Stomach (tissue), 9 donors: ENCODE results near the gene VWA5A. TPM values are rescaled to one million over a fixed set of nuclear protein-coding genes. Genes with fewer than 3 reads are reported as not detected.
A peak's percentile ranks its signal among the peaks of the same experiment; 100 is the strongest.

Source experiments
- DNase-seq, 2 donors: peaks; one replicate each; pipeline versions ENCODE4 v3.0.0 to v3.0.0-alpha.2; 2013 to 2019
- H3K27ac ChIP-seq, 5 donors: fragments of 200-600 bp in 4 of 5; sonication (generic) in 4 of 5; one replicate each; pipeline ENCODE4 v1.5.1; 2013 to 2019; ENCODE audit warnings: mild to moderate bottlenecking in 1 of 5, moderate library complexity in 1 of 5
- H3K27me3 ChIP-seq, 3 donors: fragments of 200-600 bp; sonication (generic); one replicate each; pipeline ENCODE4 v1.5.1; 2017 to 2019; ENCODE audit warnings: mixed run types in 1 of 3
- H3K36me3 ChIP-seq, 4 donors: fragments of 200-600 bp; sonication (generic); 1 replicate in 3 of 4; 2 replicates in 1 of 4; pipeline ENCODE4 v1.5.1; 2016 to 2019
- H3K4me1 ChIP-seq, 4 donors: fragments of 200-600 bp; sonication (generic); one replicate each; pipeline ENCODE4 v1.5.1; 2016 to 2019
- H3K4me3 ChIP-seq, 4 donors: fragments of 200-600 bp; sonication (generic) in 3 of 4; one replicate each; pipeline ENCODE4 v1.5.1; 2016 to 2019; ENCODE audit warnings: mild to moderate bottlenecking in 1 of 4
- H3K9me3 ChIP-seq, 4 donors: fragments of 200-600 bp; sonication (generic); one replicate each; pipeline ENCODE4 v1.5.1; 2016 to 2019
- EP300 ChIP-seq: sonication (generic); formaldehyde crosslinking; IDR thresholded peaks from one replicate; pipeline ENCODE4 v1.6.1; 2017; ENCODE audit warnings: antibody characterized with exemption
- POLR2A ChIP-seq, 4 donors: fragments of 450-650 bp; IDR thresholded peaks; one replicate each; pipeline ENCODE4 v1.6.1; 2016; ENCODE audit warnings: antibody characterized with exemption in 4 of 4, control low read depth in 2 of 4, mild to moderate bottlenecking in 1 of 4, moderate library complexity in 1 of 4
- POLR2AphosphoS5 ChIP-seq, 3 donors: sonication (generic); formaldehyde crosslinking; IDR thresholded peaks; one replicate each; pipeline ENCODE4 v1.6.1; 2016; ENCODE audit warnings: antibody characterized with exemption in 3 of 3
- WGBS, 5 donors: extraction: QIAGEN DNeasy Blood & Tissue Kit in 3 of 5; methylation state at CpG; one replicate each; pipeline versions ENCODE4 v1.1.5 to v1.1.7; 2013 to 2018; 5-methylcytosine and 5-hydroxymethylcytosine counted together
- intact Hi-C: fragments of 100-400 bp; cut with DNase I; formaldehyde crosslinking; loops from one replicate; pipeline ENCODE4 v1.15.1; 2023; ENCODE audit warnings: low total_unique reads
- polyA plus RNA-seq, 3 donors: library from polyadenylated mRNA; stranded (reverse); fragments of 200-250 nt; gene quantifications; one replicate each; pipeline ENCODE4 v1.2.3, GENCODE V29; 2013
- total RNA-seq, 5 donors: library from RNA; depleted of rRNA; stranded (reverse); fragments of >200 nt; gene quantifications; one replicate each; pipeline versions ENCODE4 v1.1.0 to v1.2.3, GENCODE V29; 2014 to 2016
- TF ChIP-seq, protein P1 (sequence below), 7 experiments: fragments of 450-650 bp in 4 of 7; fragments of 200-600 bp in 3 of 7; sonication (generic) in 3 of 7; IDR thresholded peaks; one replicate each; pipeline ENCODE4 v1.5.1; 2016 to 2019; ENCODE audit warnings: antibody characterized with exemption in 7 of 7, control low read depth in 2 of 7, mild to moderate bottlenecking in 1 of 7
- donor health status: healthy with polysubstance abuse.
- donor health status: Bipolar disorder and iron deficiency.
- donor health status: healthy.

Gene VWA5A
- total and polyA plus RNA-seq, 8 donors, result 10.1 to 111 (median 29.3) TPM

DNA sequence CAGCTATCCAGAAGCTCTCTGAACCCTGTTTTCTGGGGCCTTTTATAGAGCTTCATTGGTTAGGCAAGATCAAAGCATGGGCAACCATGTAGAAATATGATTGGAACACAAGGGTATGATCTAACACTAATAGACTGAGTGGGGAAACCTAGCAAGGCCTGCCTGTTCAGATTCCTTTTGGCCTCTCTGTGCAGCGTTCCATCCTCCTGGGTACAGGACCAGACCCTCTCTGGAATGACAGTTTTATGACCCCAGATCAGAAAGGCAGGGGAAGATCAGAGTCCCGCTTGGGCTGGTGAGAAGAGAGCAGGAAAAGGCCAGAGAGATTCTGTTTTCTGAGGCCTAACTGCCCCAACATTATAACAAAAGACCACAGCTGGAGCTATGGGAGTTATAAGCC is 36.7 kb upstream of the VWA5A start:
- Histone ChIP-seq H3K9me3 (no peaks in the 10 kb centered on the region), H3K27me3 (peaks cover 0 to 46% (median 16%) of the 10 kb centered on the region in 3 donors), H3K36me3 (no peaks in the 10 kb centered on the region), H3K4me3 (no peak overlapping the region), H3K27ac (peak overlapping the region in 1 of 5 donors; percentile 32), H3K4me1 (peaks cover 0 to 12% (median 9%) of the 10 kb centered on the region in 4 donors)
- no peak for DNase-seq
- WGBS, 5 donors, result 77 to 97% (median 88%) methylated on average over 2 of the region's 2 CpGs
- intact Hi-C loops, result loop anchor here (10.0 kb wide), 1 partner anchor 116 kb away; no protein-coding TSS in a partner anchor
- TF ChIP-seq POLR2AphosphoS5 (IDR thresholded peaks at IDR 0.05) (no peak), EP300 (no peak), POLR2A (IDR thresholded peaks at IDR 0.05) (no peak)
- TF ChIP-seq, protein P1, sequence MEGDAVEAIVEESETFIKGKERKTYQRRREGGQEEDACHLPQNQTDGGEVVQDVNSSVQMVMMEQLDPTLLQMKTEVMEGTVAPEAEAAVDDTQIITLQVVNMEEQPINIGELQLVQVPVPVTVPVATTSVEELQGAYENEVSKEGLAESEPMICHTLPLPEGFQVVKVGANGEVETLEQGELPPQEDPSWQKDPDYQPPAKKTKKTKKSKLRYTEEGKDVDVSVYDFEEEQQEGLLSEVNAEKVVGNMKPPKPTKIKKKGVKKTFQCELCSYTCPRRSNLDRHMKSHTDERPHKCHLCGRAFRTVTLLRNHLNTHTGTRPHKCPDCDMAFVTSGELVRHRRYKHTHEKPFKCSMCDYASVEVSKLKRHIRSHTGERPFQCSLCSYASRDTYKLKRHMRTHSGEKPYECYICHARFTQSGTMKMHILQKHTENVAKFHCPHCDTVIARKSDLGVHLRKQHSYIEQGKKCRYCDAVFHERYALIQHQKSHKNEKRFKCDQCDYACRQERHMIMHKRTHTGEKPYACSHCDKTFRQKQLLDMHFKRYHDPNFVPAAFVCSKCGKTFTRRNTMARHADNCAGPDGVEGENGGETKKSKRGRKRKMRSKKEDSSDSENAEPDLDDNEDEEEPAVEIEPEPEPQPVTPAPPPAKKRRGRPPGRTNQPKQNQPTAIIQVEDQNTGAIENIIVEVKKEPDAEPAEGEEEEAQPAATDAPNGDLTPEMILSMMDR (IDR thresholded peaks at IDR 0.05), result no peak

DNA sequence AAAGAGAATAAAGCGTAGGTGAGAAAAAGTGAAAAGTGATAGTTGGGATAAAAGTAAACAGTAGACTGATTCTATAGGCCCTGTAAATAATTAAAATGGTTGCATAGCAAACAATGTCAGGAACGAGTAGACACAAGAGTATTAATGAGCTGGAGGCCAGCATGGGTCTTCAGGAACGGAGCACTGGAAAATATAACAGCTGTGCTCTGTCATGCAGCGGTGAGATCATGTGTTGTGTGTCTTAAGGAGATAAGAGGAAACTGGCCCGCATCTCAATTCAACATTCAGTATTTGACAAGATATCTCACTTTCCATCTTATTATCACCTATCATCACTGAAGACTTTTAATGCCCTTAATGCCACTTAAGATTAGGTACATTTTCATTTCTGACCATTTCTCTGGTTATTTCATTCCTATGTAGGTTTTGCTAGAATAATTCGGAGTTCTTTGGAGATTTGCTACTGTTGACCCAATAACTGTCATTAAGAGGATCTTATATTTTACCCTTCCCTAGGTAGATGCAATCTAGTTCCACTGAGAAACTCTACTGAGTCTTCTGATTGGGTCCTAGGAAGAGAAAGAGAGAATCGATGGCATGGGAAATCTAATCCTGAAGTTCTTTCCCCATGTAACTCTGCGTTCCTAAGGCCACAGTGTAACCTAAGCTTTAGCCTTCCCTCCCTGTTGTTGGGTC is 35.5 kb upstream of the VWA5A start:
- Histone ChIP-seq H3K27me3 (peaks cover 0 to 43% (median 16%) of the 10 kb centered on the region in 3 donors), H3K36me3 (no peaks in the 10 kb centered on the region), H3K4me1 (peaks cover 0 to 12% (median 9%) of the 10 kb centered on the region in 4 donors), H3K4me3 (no peak overlapping the region), H3K9me3 (no peaks in the 10 kb centered on the region), H3K27ac (no peak overlapping the region)
- peak in 1 of 2 donors; percentile 64 for DNase-seq
- TF ChIP-seq EP300 (no peak), POLR2A (IDR thresholded peaks at IDR 0.05) (no peak), POLR2AphosphoS5 (IDR thresholded peaks at IDR 0.05) (no peak)
- TF ChIP-seq, protein P1 (IDR thresholded peaks at IDR 0.05), result no peak
- intact Hi-C loops, result loop anchor here (10.0 kb wide), 1 partner anchor 115 kb away; no protein-coding TSS in a partner anchor
- WGBS, 5 donors, result 53 to 67% (median 56%) methylated on average over 8 of the region's 8 CpGs

DNA sequence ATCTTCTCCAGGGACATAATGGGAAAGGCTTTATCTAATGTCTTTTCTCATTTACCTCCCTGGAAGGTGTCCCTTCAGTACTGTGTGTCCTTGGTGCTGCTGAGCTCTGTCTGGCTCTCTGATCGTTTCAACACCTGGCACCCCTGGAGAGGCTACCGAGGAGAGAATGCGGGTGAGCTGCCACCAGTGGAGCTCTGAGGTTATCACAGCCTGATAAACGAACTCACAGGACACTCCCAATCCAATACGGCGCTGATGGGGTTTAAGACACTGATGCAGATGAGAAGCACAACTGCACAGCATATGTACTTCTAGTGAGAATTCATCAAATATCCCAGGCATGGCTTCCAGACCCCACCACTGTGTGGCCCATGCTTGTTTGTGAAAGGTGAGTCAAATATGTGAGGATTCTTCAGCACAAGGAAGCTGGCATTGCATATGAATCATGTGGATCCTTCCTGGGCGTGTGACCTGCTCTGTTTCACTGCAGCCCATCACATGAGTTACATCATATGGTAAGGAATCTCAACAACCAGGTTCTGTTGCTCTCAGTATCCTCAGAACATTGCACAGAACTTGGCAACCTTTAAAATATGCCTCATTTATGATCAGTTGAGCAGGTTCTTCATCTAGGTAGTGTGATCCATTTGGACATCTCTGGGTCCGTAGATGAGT is 34.8 kb upstream of the VWA5A start:
- H3K4me1 ChIP-seq, result peaks cover 0 to 12% (median 9%) of the 10 kb centered on the region in 4 donors
- TF ChIP-seq EP300, result no peak
- TF ChIP-seq, protein P1 (IDR thresholded peaks at IDR 0.05), result no peak
- no peak for TF ChIP-seq POLR2AphosphoS5 (IDR thresholded peaks at IDR 0.05)
- TF ChIP-seq POLR2A (IDR thresholded peaks at IDR 0.05), result no peak
- no peaks in the 10 kb centered on the region for H3K36me3 ChIP-seq
- 42 to 66% (median 58%) methylated on average over 8 of the region's 8 CpGs for WGBS, 5 donors
- DNase-seq, result no peak
- no peak overlapping the region for H3K27ac ChIP-seq
- no peaks in the 10 kb centered on the region for H3K9me3 ChIP-seq
- intact Hi-C loops, result no loop called here
- peaks cover 0 to 36% (median 14%) of the 10 kb centered on the region in 3 donors for H3K27me3 ChIP-seq
- no peak overlapping the region for H3K4me3 ChIP-seq

DNA sequence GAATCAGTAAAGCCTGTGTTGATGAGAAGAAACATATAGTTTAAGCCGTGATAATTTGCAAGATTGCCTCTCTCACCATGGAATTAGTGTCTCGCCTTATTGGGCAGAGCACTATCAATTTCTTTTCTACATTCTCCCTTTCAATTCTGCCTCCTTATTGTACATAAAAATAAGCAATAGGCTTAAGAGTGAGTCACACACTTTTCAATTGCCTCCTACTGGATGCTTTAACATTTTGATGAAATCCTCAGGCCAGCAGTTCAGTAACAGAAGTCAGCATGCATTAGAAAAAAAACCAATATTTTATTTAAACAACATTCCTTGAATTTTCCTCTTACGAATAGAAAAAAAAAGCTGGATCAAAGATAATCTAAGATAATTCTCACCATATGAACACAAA is 33.8 kb upstream of the VWA5A start:
- WGBS, 5 donors, result 65 to 72% (median 71%) methylated on average over 3 of the region's 3 CpGs
- intact Hi-C loops, result no loop called here
- DNase-seq, result no peak

More for the DNA sequence above, 33.8 kb upstream of the VWA5A start:
- Histone ChIP-seq H3K4me1 (peaks cover 0 to 2% (median under 1%) of the 10 kb centered on the region in 4 donors), H3K27ac (no peak overlapping the region), H3K27me3 (peaks cover 0 to 26% (median 4%) of the 10 kb centered on the region in 3 donors), H3K4me3 (no peak overlapping the region), H3K36me3 (no peaks in the 10 kb centered on the region), H3K9me3 (no peaks in the 10 kb centered on the region)
- TF ChIP-seq, protein P1 (IDR thresholded peaks at IDR 0.05), result no peak
- no peak for TF ChIP-seq POLR2A (IDR thresholded peaks at IDR 0.05)
- no peak for TF ChIP-seq EP300
- no peak for TF ChIP-seq POLR2AphosphoS5 (IDR thresholded peaks at IDR 0.05)
